A549 (cell line): ENCODE results near the gene ACKR1. TPM values are rescaled to one million over a fixed set of nuclear protein-coding genes. Genes with fewer than 3 reads are reported as not detected.

ENCODE experiments used
- ATAC-seq, 2 experiments: fragments of 200-7000 bp in 1 of 2; fragments of >200 bp in 1 of 2; cut with Nextera tagmentation in 1 of 2; cut with Tn5 transposase in 1 of 2; 3 replicates each; pipeline versions ENCODE4 v1.8.0 to v1.9.1; 2018 to 2020; ENCODE audit warnings: mild to moderate bottlenecking in 1 of 2, moderate library complexity in 1 of 2
- CTCF ChIA-PET: fragments of 300-600 bp; sonication (Branson Sonifier 250); formaldehyde crosslinking; extraction: SDS; loops from one replicate; lab custom pipeline; 2021; ENCODE audit warnings: antibody characterized with exemption, inconsistent platforms; lab: Yijun Ruan, JAX
- POLR2A ChIA-PET: fragments of 350-600 bp; formaldehyde crosslinking; extraction: SDS; loops from one replicate; lab custom pipeline; 2021; ENCODE audit warnings: antibody characterized with exemption, inconsistent platforms; lab: Yijun Ruan, JAX
- DNase-seq, 2 experiments: peaks; one replicate each; pipeline versions ENCODE4 v3.0.0 to v3.0.0-alpha.2; 2011 to 2016; ENCODE audit warnings: low read depth in 1 of 2, low spot score in 1 of 2
- FAIRE-seq: peaks from 2 replicates; lab custom pipeline; 2011; peaks lifted over from hg19 to GRCh38; lab: Jason Lieb, UNC
- H3K27ac ChIP-seq, 2 experiments: fragments of >200 bp; sonication (Bioruptor Twin); formaldehyde crosslinking; 3 replicates each; pipeline ENCODE4 v1.5.1; 2016 to 2017
- H3K4me1 ChIP-seq: fragments of >200 bp; sonication (Bioruptor Twin); formaldehyde crosslinking; 3 replicates; pipeline ENCODE4 v1.6.1; 2016
- H3K4me2 ChIP-seq: fragments of >200 bp; sonication (Bioruptor Twin); formaldehyde crosslinking; 3 replicates; pipeline ENCODE4 v1.6.1; 2016
- H3K4me3 ChIP-seq: fragments of >200 bp; sonication (Bioruptor Twin); formaldehyde crosslinking; 3 replicates; pipeline ENCODE4 v1.5.1; 2016
- H3K9me3 ChIP-seq: fragments of >200 bp; sonication (Bioruptor Twin); formaldehyde crosslinking; 3 replicates; pipeline ENCODE4 v1.6.1; 2016
- BHLHE40 ChIP-seq: IDR thresholded peaks from 2 replicates; pipeline ENCODE4 v1.6.1; 2012; ENCODE audit warnings: low read depth, low read length, inconsistent platforms
- CEBPB ChIP-seq, 2 experiments: fragments of >200 bp in 1 of 2; sonication (Bioruptor Twin) in 1 of 2; formaldehyde crosslinking in 1 of 2; IDR thresholded peaks; 2 replicates each; pipeline ENCODE4 v1.6.1; 2012 to 2016
- EHF ChIP-seq: fragments of 250-450 bp; sonication (Bioruptor Pico); IDR thresholded peaks from 2 replicates; pipeline ENCODE4 v1.5.0; 2020; ENCODE audit warnings: mild to moderate bottlenecking
- EHMT2 ChIP-seq: fragments of 200-600 bp; sonication (generic); IDR thresholded peaks from 2 replicates; pipeline ENCODE4 v1.6.1; 2016; ENCODE audit warnings: antibody characterized with exemption, low read depth, mild to moderate bottlenecking, moderate library complexity
- EP300 ChIP-seq, 2 experiments: fragments of >200 bp; sonication (Bioruptor Twin); formaldehyde crosslinking; IDR thresholded peaks; 2 replicates in 1 of 2; 3 replicates in 1 of 2; pipeline ENCODE4 v1.6.1; 2016 to 2017
- ESRRA ChIP-seq: fragments of 150-350 bp; IDR thresholded peaks from 2 replicates; pipeline ENCODE4 v1.6.1; 2014; ENCODE audit warnings: mild to moderate bottlenecking, low read length, borderline replicate concordance
- FOSL2 ChIP-seq, 2 experiments: fragments of 450-650 bp in 1 of 2; fragments of >200 bp in 1 of 2; sonication (Bioruptor Twin) in 1 of 2; formaldehyde crosslinking; IDR thresholded peaks; 2 replicates each; pipeline versions ENCODE4 v1.5.0 to v1.6.1; 2016 to 2020; ENCODE audit warnings: mild to moderate bottlenecking in 1 of 2, moderate library complexity in 1 of 2
- FOXS1 ChIP-seq: fragments of 250-450 bp; sonication (Bioruptor Pico); IDR thresholded peaks from 2 replicates; pipeline ENCODE4 v1.5.0; 2020; ENCODE audit warnings: mild to moderate bottlenecking, moderate library complexity
- GATA3 ChIP-seq: IDR thresholded peaks from 2 replicates; pipeline ENCODE4 v1.6.1; 2012; ENCODE audit warnings: borderline replicate concordance
- HEYL ChIP-seq: fragments of 250-450 bp; sonication (Bioruptor Pico); IDR thresholded peaks from 2 replicates; pipeline ENCODE4 v1.8.0; 2021; ENCODE audit warnings: mild to moderate bottlenecking, moderate library complexity
- HOXA7 ChIP-seq: fragments of 250-450 bp; sonication (Bioruptor Pico); IDR thresholded peaks from 2 replicates; pipeline ENCODE4 v1.5.0; 2020; ENCODE audit warnings: mild to moderate bottlenecking, moderate library complexity
- HOXB5 ChIP-seq: fragments of 250-450 bp; sonication (Bioruptor Pico); IDR thresholded peaks from 2 replicates; pipeline ENCODE4 v1.5.0; 2020; ENCODE audit warnings: mild to moderate bottlenecking, moderate library complexity
- JUN ChIP-seq, 2 experiments: fragments of >200 bp; sonication (Bioruptor Twin); formaldehyde crosslinking; IDR thresholded peaks; 2 replicates in 1 of 2; 3 replicates in 1 of 2; pipeline ENCODE4 v1.6.1; 2016 to 2017
- KDM1A ChIP-seq: fragments of 200-600 bp; sonication (generic); IDR thresholded peaks from 2 replicates; pipeline ENCODE4 v1.6.1; 2016; ENCODE audit warnings: low read depth, mild to moderate bottlenecking
- KDM5A ChIP-seq: fragments of 200-600 bp; sonication (generic); IDR thresholded peaks from 2 replicates; pipeline ENCODE4 v1.6.1; 2016; ENCODE audit warnings: antibody characterized with exemption, mild to moderate bottlenecking
- MAZ ChIP-seq: fragments of 150-350 bp; IDR thresholded peaks from 2 replicates; pipeline ENCODE4 v1.6.1; 2014; ENCODE audit warnings: antibody characterized with exemption, low read depth, low read length, borderline replicate concordance
- MYC ChIP-seq: IDR thresholded peaks from 2 replicates; pipeline ENCODE4 v1.6.1; 2012; ENCODE audit warnings: mild to moderate bottlenecking, inconsistent platforms, low read length, improper control_type of control experiment, borderline replicate concordance
- NFE2L2 ChIP-seq: fragments of 150-350 bp; conservative IDR thresholded peaks from 2 replicates; pipeline ENCODE4 v1.6.1; 2014; ENCODE audit warnings: low read length
- NPAS2 ChIP-seq: fragments of 250-450 bp; sonication (Bioruptor Pico); IDR thresholded peaks from 2 replicates; pipeline ENCODE4 v1.8.0; 2022; ENCODE audit warnings: mild to moderate bottlenecking, moderate library complexity, borderline replicate concordance
- NR3C1 ChIP-seq: fragments of >200 bp; sonication (Bioruptor Twin); formaldehyde crosslinking; IDR thresholded peaks from 3 replicates; pipeline ENCODE4 v1.6.1; 2017
- PBX3 ChIP-seq: IDR thresholded peaks from 2 replicates; pipeline ENCODE4 v1.6.1; 2012
- POLR2A ChIP-seq: IDR thresholded peaks from 2 replicates; pipeline ENCODE4 v1.6.1; 2012; ENCODE audit warnings: mild to moderate bottlenecking, low read length
- RAD21 ChIP-seq, 2 experiments: fragments of >200 bp in 1 of 2; sonication (Bioruptor Twin) in 1 of 2; formaldehyde crosslinking in 1 of 2; IDR thresholded peaks in 1 of 2; conservative IDR thresholded peaks in 1 of 2; 2 replicates in 1 of 2; 3 replicates in 1 of 2; pipeline ENCODE4 v1.6.1; 2012 to 2018; ENCODE audit warnings: inconsistent platforms in 1 of 2
- RCOR1 ChIP-seq: fragments of 150-350 bp; IDR thresholded peaks from 2 replicates; pipeline ENCODE4 v1.6.1; 2014; ENCODE audit warnings: antibody characterized with exemption, low read length, low read depth
- RNF2 ChIP-seq: fragments of 200-600 bp; sonication (generic); IDR thresholded peaks from 2 replicates; pipeline ENCODE4 v1.6.1; 2016; ENCODE audit warnings: low read depth, mild to moderate bottlenecking, antibody characterized with exemption, moderate library complexity, borderline replicate concordance
- SMC3 ChIP-seq: fragments of >200 bp; sonication (Bioruptor Twin); formaldehyde crosslinking; IDR thresholded peaks from 3 replicates; pipeline ENCODE4 v1.6.1; 2018; ENCODE audit warnings: inconsistent platforms
- SREBF2 ChIP-seq: fragments of 450-650 bp; IDR thresholded peaks from 2 replicates; pipeline ENCODE4 v1.6.1; 2014; ENCODE audit warnings: mild to moderate bottlenecking, moderate library complexity
- WGBS: methylation state at CpG from one replicate; pipeline ENCODE4 v1.1.6; 2017; ENCODE audit errors: missing lambda C conversion rate; 5-methylcytosine and 5-hydroxymethylcytosine counted together
- polyA plus RNA-seq, 4 experiments: library from polyadenylated mRNA; depleted of rRNA in 3 of 4; stranded (reverse); fragments of >200 nt; fragmentation: RNase III in 1 of 4; extraction: RNeasy Plus Mini Kit Qiagen cat#74134 plus additional on column Dnase treatment in 1 of 4; gene quantifications; 2 replicates in 3 of 4; 3 replicates in 1 of 4; pipeline ENCODE4 v1.2.3, GENCODE V29; 2011 to 2017

The ACKR1 gene
- polyA plus RNA-seq, 2 of the 4 experiments (the other 2 are of a cell fraction) = not detected

- ATAC-seq (no peak), FAIRE-seq (no peak), DNase-seq (no peak)
- no peak overlapping the region for H3K4me2 ChIP-seq
- H3K4me1 ChIP-seq = no peaks in the 10 kb centered on the region
- no peak overlapping the region for H3K4me3 ChIP-seq
- WGBS = 39% methylated on average over 5 of the region's 5 CpGs
- H3K9me3 ChIP-seq = no peaks in the 10 kb centered on the region
- H3K27ac ChIP-seq = no peak overlapping the region
- ChIA-PET CTCF (interaction anchor here (1.3 to 11.3 kb wide), 3 partner anchors 10 to 68 kb away, joined by 3 to 186 read pairs (median 90); no protein-coding TSS in a partner anchor), POLR2A (no interaction called here)
- no peak for TF ChIP-seq RCOR1
- no peak for TF ChIP-seq RNF2
- no peak for TF ChIP-seq FOSL2 (IDR thresholded peaks at IDR 0.05)
- TF ChIP-seq FOSL2 (CRISPR knock-in tag; IDR thresholded peaks at IDR 0.05) = no peak
- TF ChIP-seq ESRRA = no peak
- no peak for TF ChIP-seq GATA3
- TF ChIP-seq KDM1A = no peak
- TF ChIP-seq FOXS1 (CRISPR knock-in tag) = no peak
Observed at GRCh38 chr1:159199901-159200300, 4.8 kb upstream of the ACKR1 start.

- Histone ChIP-seq H3K4me1 (no peaks in the 10 kb centered on the region), H3K4me3 (no peak overlapping the region), H3K27ac (no peak overlapping the region), H3K9me3 (no peaks in the 10 kb centered on the region), H3K4me2 (no peak overlapping the region)
- TF ChIP-seq MYC (no peak), HEYL (no peak), PBX3 (no peak), JUN (IDR thresholded peaks at IDR 0.05) (no peak), FOSL2 (IDR thresholded peaks at IDR 0.05) (no peak), FOSL2 (CRISPR knock-in tag; IDR thresholded peaks at IDR 0.05) (no peak), NFE2L2 (no peak), CEBPB (IDR thresholded peaks at IDR 0.05) (no peak), NPAS2 (CRISPR knock-in tag) (no peak), RCOR1 (no peak)
- FAIRE-seq (no peak), ATAC-seq (no peak), DNase-seq (no peak)
- ChIA-PET CTCF (interaction anchor here (1.3 to 11.3 kb wide), 3 partner anchors 9 to 69 kb away, joined by 3 to 186 read pairs (median 90); no protein-coding TSS in a partner anchor), POLR2A (no interaction called here)
- 58% methylated on average over 10 of the region's 18 CpGs for WGBS
Observed at GRCh38 chr1:159200769-159201168, 3.9 kb upstream of the ACKR1 start.

GRCh38 chr1:159201642-159202041 lies 3.0 kb upstream of the ACKR1 start:
- FAIRE-seq (no peak), DNase-seq (no peak), ATAC-seq (no peak)
- Histone ChIP-seq H3K27ac (no peak overlapping the region), H3K9me3 (no peaks in the 10 kb centered on the region), H3K4me3 (no peak overlapping the region), H3K4me1 (no peaks in the 10 kb centered on the region), H3K4me2 (no peak overlapping the region)
- POLR2A ChIA-PET = no interaction called here
- WGBS = 30% methylated on average over 5 of the region's 5 CpGs
- CTCF ChIA-PET = interaction anchor here (2.0 to 11.3 kb wide), 3 partner anchors 9 to 70 kb away, joined by 6 to 186 read pairs (median 90); no protein-coding TSS in a partner anchor
- no peak for TF ChIP-seq SREBF2
- TF ChIP-seq BHLHE40 = no peak
- no peak for TF ChIP-seq RCOR1
- no peak for TF ChIP-seq EP300 (IDR thresholded peaks at IDR 0.05)
- no peak for TF ChIP-seq RAD21 (conservative IDR thresholded peaks at IDR 0.05 in 1 of 2, IDR thresholded peaks at IDR 0.05 in 1 of 2)
- no peak for TF ChIP-seq NFE2L2
- no peak for TF ChIP-seq HOXA7
- no peak for TF ChIP-seq MAZ
- no peak for TF ChIP-seq KDM5A
- no peak for TF ChIP-seq HOXB5 (CRISPR knock-in tag)
- TF ChIP-seq POLR2A = no peak
- no peak for TF ChIP-seq EHF (CRISPR knock-in tag)
- TF ChIP-seq SMC3 = no peak
- TF ChIP-seq NR3C1 = no peak
- TF ChIP-seq EHMT2 = no peak
